G401.6 (cell line): ENCODE data around the gene PRKCE.
"Not testable (repeated sequence)": the region's sequence is repeated elsewhere in the genome, so short reads cannot be mapped to it uniquely, and the experiment has no call there.

Source experiments
- FAIRE-seq: peaks from 2 replicates; lab custom pipeline; 2012; peaks lifted over from hg19 to GRCh38; lab: Jason Lieb, UNC

Gene PRKCE

GRCh38 chr2:45912109-45912508 lies 260.6 kb downstream of the PRKCE start:
- FAIRE-seq, result no peak

- FAIRE-seq, result no peak
Observed at GRCh38 chr2:45913539-45913938, 262.1 kb downstream of the PRKCE start.

GRCh38 chr2:45915523-45915922 lies 264.0 kb downstream of the PRKCE start:
- no peak for FAIRE-seq

- not testable (repeated sequence) for FAIRE-seq
Observed at GRCh38 chr2:45917561-45918176, 266.2 kb downstream of the PRKCE start.

- FAIRE-seq, result no peak
Observed at GRCh38 chr2:45918463-45919159, 267.1 kb downstream of the PRKCE start.

- FAIRE-seq, result no peak
Observed at GRCh38 chr2:45919160-45919650, 267.7 kb downstream of the PRKCE start.

- FAIRE-seq, result no peak
Observed at GRCh38 chr2:45919711-45920111, 268.2 kb downstream of the PRKCE start.

- FAIRE-seq, result no peak
Observed at GRCh38 chr2:45921921-45922320, 270.4 kb downstream of the PRKCE start.

GRCh38 chr2:45922577-45922988 lies 271.1 kb downstream of the PRKCE start:
- no peak for FAIRE-seq

GRCh38 chr2:45923701-45924100 lies 272.2 kb downstream of the PRKCE start:
- no peak for FAIRE-seq

- FAIRE-seq, result no peak
Observed at GRCh38 chr2:45925026-45925425, 273.6 kb downstream of the PRKCE start.

- FAIRE-seq, result no peak
Observed at GRCh38 chr2:45925636-45926366, 274.3 kb downstream of the PRKCE start.

- no peak for FAIRE-seq
Observed at GRCh38 chr2:45928946-45929345, 277.5 kb downstream of the PRKCE start.

GRCh38 chr2:45929674-45930395 lies 278.4 kb downstream of the PRKCE start:
- no peak for FAIRE-seq

- no peak for FAIRE-seq
Observed at GRCh38 chr2:45930396-45930792, 278.9 kb downstream of the PRKCE start.

- FAIRE-seq, result no peak
Observed at GRCh38 chr2:45932278-45932975, 281.0 kb downstream of the PRKCE start.

- peak; percentile 42 for FAIRE-seq
Observed at GRCh38 chr2:45935791-45936622, 284.5 kb downstream of the PRKCE start.

GRCh38 chr2:45936623-45936979 lies 285.1 kb downstream of the PRKCE start:
- no peak for FAIRE-seq

GRCh38 chr2:45937990-45938389 lies 286.5 kb downstream of the PRKCE start:
- no peak for FAIRE-seq

GRCh38 chr2:45938649-45939511 lies 287.4 kb downstream of the PRKCE start:
- no peak for FAIRE-seq
